Measurements from ENCODE around the gene NDRG3. TPM values are rescaled to one million over a fixed set of nuclear protein-coding genes. Genes with fewer than 3 reads are reported as not detected.
"Not testable (repeated sequence)": the region's sequence is repeated elsewhere in the genome, so short reads cannot be mapped to it uniquely, and the experiment has no call there.

NDRG3 gene
- total RNA-seq, 1 experiment from 2014 or later, result 33.6 TPM

GRCh38 chr20:36682311-36682710 is 63.6 kb downstream of the NDRG3 start:
- peaks cover 18% of the 10 kb centered on the region for H3K4me1 ChIP-seq (ENCODE audit: low read length)
- H3K4me2 ChIP-seq (ENCODE audit: low read depth, low read length, poor library complexity, severe bottlenecking), result no peak overlapping the region
- no peak for DNase-seq

GRCh38 chr20:36677422-36677771 is 68.5 kb downstream of the NDRG3 start:
- no peak overlapping the region for H2AFZ ChIP-seq (ENCODE audit: low read length)
- no peak for DNase-seq
- H3K9me3 ChIP-seq (ENCODE audit: low read length), result no peaks in the 10 kb centered on the region
- H3K79me2 ChIP-seq (ENCODE audit: low read length), result no peaks in the 10 kb centered on the region
- H3K4me1 ChIP-seq (ENCODE audit: low read length), result peaks cover 18% of the 10 kb centered on the region
- no peak overlapping the region for H3K4me2 ChIP-seq (ENCODE audit: low read depth, low read length, poor library complexity, severe bottlenecking)
- H3K9me2 ChIP-seq (replicated peaks; ENCODE audit: insufficient read depth, low read length), result no peaks in the 10 kb centered on the region
- peaks cover 12% of the 10 kb centered on the region; the same call in 1 of the 2 replicates for H3K36me3 ChIP-seq (ENCODE audit: insufficient read depth, low read length)
- H3K27ac ChIP-seq (ENCODE audit: low read length), result peak overlapping the region; percentile 54; the same call in 1 of the 2 replicates
- no peaks in the 10 kb centered on the region for H4K20me1 ChIP-seq (ENCODE audit: insufficient read depth, low read depth, low read length)
- no peak overlapping the region for H3K4me3 ChIP-seq (ENCODE audit: low read length)
- no peak overlapping the region for H3K9ac ChIP-seq (ENCODE audit: low read length)
- no peaks in the 10 kb centered on the region for H3K27me3 ChIP-seq (ENCODE audit: low read length)

More at GRCh38 chr20:36682311-36682710, 63.6 kb downstream of the NDRG3 start:
- H3K36me3 ChIP-seq (ENCODE audit: insufficient read depth, low read length), result peaks cover 12% of the 10 kb centered on the region; the same call in 1 of the 2 replicates
- H3K9me2 ChIP-seq (replicated peaks; ENCODE audit: insufficient read depth, low read length), result no peaks in the 10 kb centered on the region
- H3K9me3 ChIP-seq (ENCODE audit: low read length), result no peaks in the 10 kb centered on the region
- H3K79me2 ChIP-seq (ENCODE audit: low read length), result no peaks in the 10 kb centered on the region
- H3K4me3 ChIP-seq (ENCODE audit: low read length), result no peak overlapping the region
- no peak overlapping the region for H2AFZ ChIP-seq (ENCODE audit: low read length)
- H3K9ac ChIP-seq (ENCODE audit: low read length), result no peak overlapping the region
- H4K20me1 ChIP-seq (ENCODE audit: insufficient read depth, low read depth, low read length), result no peaks in the 10 kb centered on the region
- no peak overlapping the region for H3K27ac ChIP-seq (ENCODE audit: low read length)
- H3K27me3 ChIP-seq (ENCODE audit: low read length), result no peaks in the 10 kb centered on the region

- no peaks in the 10 kb centered on the region for H3K79me2 ChIP-seq (ENCODE audit: low read length)
- no peak for DNase-seq
- H3K4me2 ChIP-seq (ENCODE audit: low read depth, low read length, poor library complexity, severe bottlenecking), result no peak overlapping the region
- H3K4me1 ChIP-seq (ENCODE audit: low read length), result peaks cover 18% of the 10 kb centered on the region
- no peak overlapping the region for H3K9ac ChIP-seq (ENCODE audit: low read length)
- H3K9me3 ChIP-seq (ENCODE audit: low read length), result no peaks in the 10 kb centered on the region
- H3K4me3 ChIP-seq (ENCODE audit: low read length), result no peak overlapping the region
- H4K20me1 ChIP-seq (ENCODE audit: insufficient read depth, low read depth, low read length), result no peaks in the 10 kb centered on the region
- no peak overlapping the region for H3K27ac ChIP-seq (ENCODE audit: low read length)
- H3K27me3 ChIP-seq (ENCODE audit: low read length), result no peaks in the 10 kb centered on the region
- H3K9me2 ChIP-seq (replicated peaks; ENCODE audit: insufficient read depth, low read length), result no peaks in the 10 kb centered on the region
- no peak overlapping the region for H2AFZ ChIP-seq (ENCODE audit: low read length)
- peaks cover 12% of the 10 kb centered on the region; the same call in 1 of the 2 replicates for H3K36me3 ChIP-seq (ENCODE audit: insufficient read depth, low read length)
Observed at GRCh38 chr20:36676701-36677421, 69.0 kb downstream of the NDRG3 start.

- H3K4me1 ChIP-seq (ENCODE audit: low read length), result peaks cover 12% of the 10 kb centered on the region
- DNase-seq; H3K4me3 ChIP-seq (ENCODE audit: low read length); H3K36me3 ChIP-seq (ENCODE audit: insufficient read depth, low read length); H2AFZ ChIP-seq (ENCODE audit: low read length); H3K4me2 ChIP-seq (ENCODE audit: low read depth, low read length, poor library complexity, severe bottlenecking); H3K27me3 ChIP-seq (ENCODE audit: low read length); H3K9me2 ChIP-seq (replicated peaks; ENCODE audit: insufficient read depth, low read length); H4K20me1 ChIP-seq (ENCODE audit: insufficient read depth, low read depth, low read length); H3K9ac ChIP-seq (ENCODE audit: low read length); H3K79me2 ChIP-seq (ENCODE audit: low read length); H3K27ac ChIP-seq (ENCODE audit: low read length); H3K9me3 ChIP-seq (ENCODE audit: low read length): not testable (repeated sequence)
Observed at GRCh38 chr20:36675545-36675944, 70.3 kb downstream of the NDRG3 start.

- H3K4me3 ChIP-seq (ENCODE audit: low read length), result no peak overlapping the region
- no peaks in the 10 kb centered on the region for H3K79me2 ChIP-seq (ENCODE audit: low read length)
- no peaks in the 10 kb centered on the region for H3K9me2 ChIP-seq (replicated peaks; ENCODE audit: insufficient read depth, low read length)
- H3K27ac ChIP-seq (ENCODE audit: low read length), result no peak overlapping the region
- no peak for DNase-seq
- no peaks in the 10 kb centered on the region for H4K20me1 ChIP-seq (ENCODE audit: insufficient read depth, low read depth, low read length)
- no peak overlapping the region for H2AFZ ChIP-seq (ENCODE audit: low read length)
- peaks cover 3% of the 10 kb centered on the region for H3K4me1 ChIP-seq (ENCODE audit: low read length)
- H3K9ac ChIP-seq (ENCODE audit: low read length), result no peak overlapping the region
- no peak overlapping the region for H3K4me2 ChIP-seq (ENCODE audit: low read depth, low read length, poor library complexity, severe bottlenecking)
- no peaks in the 10 kb centered on the region for H3K27me3 ChIP-seq (ENCODE audit: low read length)
- peaks cover 3% of the 10 kb centered on the region; the same call in 1 of the 2 replicates for H3K36me3 ChIP-seq (ENCODE audit: insufficient read depth, low read length)
- H3K9me3 ChIP-seq (ENCODE audit: low read length), result no peaks in the 10 kb centered on the region
Observed at GRCh38 chr20:36672991-36673390, 72.9 kb downstream of the NDRG3 start.

- Histone ChIP-seq H3K27ac (ENCODE audit: low read length) (no peak overlapping the region), H3K27me3 (ENCODE audit: low read length) (no peaks in the 10 kb centered on the region), H3K79me2 (ENCODE audit: low read length) (no peaks in the 10 kb centered on the region), H3K36me3 (ENCODE audit: insufficient read depth, low read length) (peaks cover 3% of the 10 kb centered on the region; the same call in 1 of the 2 replicates), H3K4me1 (ENCODE audit: low read length) (peaks cover 12% of the 10 kb centered on the region), H3K9me3 (ENCODE audit: low read length) (no peaks in the 10 kb centered on the region), H3K4me2 (ENCODE audit: low read depth, low read length, poor library complexity, severe bottlenecking) (no peak overlapping the region), H3K9ac (ENCODE audit: low read length) (no peak overlapping the region), H2AFZ (ENCODE audit: low read length) (no peak overlapping the region), H3K9me2 (replicated peaks; ENCODE audit: insufficient read depth, low read length) (no peaks in the 10 kb centered on the region), H3K4me3 (ENCODE audit: low read length) (no peak overlapping the region), H4K20me1 (ENCODE audit: insufficient read depth, low read depth, low read length) (no peaks in the 10 kb centered on the region)
- no peak for DNase-seq
Observed at GRCh38 chr20:36670665-36671357, 75.1 kb downstream of the NDRG3 start.

- H3K9me3 ChIP-seq (ENCODE audit: low read length), result no peaks in the 10 kb centered on the region
- DNase-seq, result peak; percentile 91
- H3K27ac ChIP-seq (ENCODE audit: low read length), result peak overlapping the region; percentile 62
- peaks cover 24% of the 10 kb centered on the region for H3K4me1 ChIP-seq (ENCODE audit: low read length)
- H3K79me2 ChIP-seq (ENCODE audit: low read length), result no peaks in the 10 kb centered on the region
- H3K36me3 ChIP-seq (ENCODE audit: insufficient read depth, low read length), result peaks cover 6% of the 10 kb centered on the region; the same call in 1 of the 2 replicates
- no peak overlapping the region for H3K4me3 ChIP-seq (ENCODE audit: low read length)
- H4K20me1 ChIP-seq (ENCODE audit: insufficient read depth, low read depth, low read length), result no peaks in the 10 kb centered on the region
- H2AFZ ChIP-seq (ENCODE audit: low read length), result no peak overlapping the region; the same call in 1 of the 2 replicates
- H3K4me2 ChIP-seq (ENCODE audit: low read depth, low read length, poor library complexity, severe bottlenecking), result peak overlapping the region; percentile 58
- H3K27me3 ChIP-seq (ENCODE audit: low read length), result no peaks in the 10 kb centered on the region
- H3K9me2 ChIP-seq (replicated peaks; ENCODE audit: insufficient read depth, low read length), result no peaks in the 10 kb centered on the region
- peak overlapping the region; percentile 30 for H3K9ac ChIP-seq (ENCODE audit: low read length)
Observed at GRCh38 chr20:36666181-36666740, 79.6 kb downstream of the NDRG3 start.

- H3K4me3 ChIP-seq (ENCODE audit: low read length), result no peak overlapping the region
- peaks cover 29% of the 10 kb centered on the region for H3K4me1 ChIP-seq (ENCODE audit: low read length)
- no peaks in the 10 kb centered on the region for H4K20me1 ChIP-seq (ENCODE audit: insufficient read depth, low read depth, low read length)
- peak overlapping the region; percentile 40 for H3K27ac ChIP-seq (ENCODE audit: low read length)
- peaks cover 2% of the 10 kb centered on the region; the same call in 1 of the 2 replicates for H3K36me3 ChIP-seq (ENCODE audit: insufficient read depth, low read length)
- no peak overlapping the region for H3K9ac ChIP-seq (ENCODE audit: low read length)
- H3K4me2 ChIP-seq (ENCODE audit: low read depth, low read length, poor library complexity, severe bottlenecking), result no peak overlapping the region
- H3K27me3 ChIP-seq (ENCODE audit: low read length), result no peaks in the 10 kb centered on the region
- DNase-seq, result no peak
- H3K9me3 ChIP-seq (ENCODE audit: low read length), result no peaks in the 10 kb centered on the region
- H3K9me2 ChIP-seq (replicated peaks; ENCODE audit: insufficient read depth, low read length), result no peaks in the 10 kb centered on the region
- no peaks in the 10 kb centered on the region for H3K79me2 ChIP-seq (ENCODE audit: low read length)
- H2AFZ ChIP-seq (ENCODE audit: low read length), result no peak overlapping the region
Observed at GRCh38 chr20:36663031-36663430, 82.9 kb downstream of the NDRG3 start.

All from Karpas-422 (cell line).